Loucy (cell line): ENCODE results near the gene CLCN6.

Experiments used
- CTCF ChIP-seq: fragments of 200-600 bp; sonication (generic); conservative IDR thresholded peaks from 2 replicates; pipeline ENCODE4 v1.5.1; 2014; ENCODE audit warnings: mild to moderate bottlenecking, antibody characterized with exemption, low read length
- EZH2phosphoT487 ChIP-seq: fragments of 200-600 bp; IDR thresholded peaks from 2 replicates; pipeline ENCODE4 v1.6.1; 2018; ENCODE audit warnings: antibody characterized with exemption, mild to moderate bottlenecking, moderate library complexity, borderline replicate concordance

GRCh38 chr1:11888206-11888876, 82.3 kb downstream of the CLCN6 start:
- no peak for TF ChIP-seq CTCF
- TF ChIP-seq EZH2phosphoT487: no peak
